CD4-positive, alpha-beta T cell treated with Interferon gamma for 1 hour (primary cell): ENCODE data around the gene TMEM117.
"Not testable (repeated sequence)": the region's sequence is repeated elsewhere in the genome, so short reads cannot be mapped to it uniquely, and the experiment has no call there.

ENCODE experiments used
- DNase-seq: peaks from one replicate; pipeline ENCODE4 v3.0.0-alpha.2; 2020

TMEM117 gene

DNA sequence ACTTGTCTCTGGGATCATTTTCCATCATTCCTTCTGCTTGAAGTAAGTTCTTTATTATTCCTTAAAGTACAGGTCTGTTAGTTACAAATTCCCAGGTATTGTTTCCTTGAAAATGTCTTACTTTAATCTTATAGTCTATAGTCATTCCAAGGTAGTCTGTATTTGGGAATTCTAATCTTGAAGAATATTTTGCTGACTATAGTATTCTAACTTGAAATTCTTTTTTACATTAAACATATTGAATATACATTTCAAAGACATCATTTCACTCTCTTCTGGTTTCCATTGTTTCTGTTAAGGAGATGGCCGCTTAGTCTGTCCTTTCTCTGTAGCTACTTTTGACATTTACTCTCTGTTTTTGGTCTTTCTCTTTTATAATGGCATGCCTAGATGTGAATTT, 399.8 kb downstream of the TMEM117 start:
- no peak for DNase-seq

DNA sequence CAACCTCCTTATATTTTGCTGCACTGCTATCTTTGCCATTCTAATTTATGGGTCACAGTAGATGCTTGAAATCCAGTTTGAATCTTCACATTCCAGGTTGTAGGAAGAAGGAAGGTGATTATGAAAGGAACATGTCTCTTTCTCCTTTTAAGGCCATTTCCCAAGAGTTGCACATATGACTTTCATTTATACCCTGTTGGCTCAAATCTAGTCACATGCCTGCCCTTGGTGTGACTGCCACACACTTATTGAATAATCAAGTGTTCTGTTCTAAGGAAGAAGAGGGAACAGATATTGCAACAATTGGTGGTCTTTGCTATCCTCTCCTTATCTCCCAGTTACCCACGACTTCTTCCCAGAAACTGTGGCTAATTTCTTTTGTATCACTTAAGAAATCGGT, 404.3 kb downstream of the TMEM117 start:
- no peak for DNase-seq

DNA sequence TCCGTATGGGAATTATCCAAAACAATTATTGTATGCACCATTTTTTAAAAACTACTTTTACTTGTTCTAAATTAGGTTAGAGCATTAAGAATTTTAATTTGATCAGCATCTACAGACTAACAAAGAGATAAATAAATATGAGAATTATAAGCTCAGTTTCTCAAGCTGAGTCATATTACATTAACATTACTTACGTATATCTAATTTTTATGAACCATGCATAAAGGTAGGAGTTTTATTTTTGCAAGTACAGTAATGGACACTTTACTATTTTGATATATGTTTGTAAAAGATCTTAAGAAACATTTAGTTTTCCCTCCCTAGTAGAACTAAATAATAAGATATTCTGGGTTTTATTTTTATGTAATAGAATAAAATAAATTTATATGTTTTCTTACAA, 410.1 kb downstream of the TMEM117 start:
- no peak for DNase-seq

DNA sequence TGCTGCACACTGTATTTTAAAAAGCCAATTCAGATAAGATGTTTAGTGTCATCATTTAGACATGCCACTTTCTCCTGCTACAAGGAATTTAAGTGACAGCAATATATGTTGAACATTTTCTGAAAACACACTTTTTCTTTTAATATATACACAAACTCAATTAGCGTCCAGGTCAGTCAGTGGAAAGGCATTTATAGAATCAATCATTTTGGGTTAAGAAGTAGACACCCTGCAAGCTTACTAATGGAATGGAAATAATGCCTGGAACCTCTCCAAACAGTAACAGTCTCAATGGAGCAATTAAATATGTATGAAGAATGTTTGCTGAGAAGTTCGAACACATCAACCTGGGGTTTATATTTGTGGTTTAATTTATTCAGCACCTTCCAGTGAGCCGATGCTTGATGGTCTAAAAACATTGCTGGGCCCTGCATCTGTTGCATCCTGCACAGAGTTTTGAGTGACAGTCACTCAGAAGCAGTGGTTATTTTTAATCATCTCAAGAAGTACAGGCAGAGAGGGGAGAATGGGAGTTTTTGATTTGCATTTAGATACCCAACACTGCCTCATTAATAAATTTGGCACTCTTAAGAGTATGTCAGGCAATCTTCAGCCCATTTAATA, 410.7 kb downstream of the TMEM117 start:
- DNase-seq, result no peak

DNA sequence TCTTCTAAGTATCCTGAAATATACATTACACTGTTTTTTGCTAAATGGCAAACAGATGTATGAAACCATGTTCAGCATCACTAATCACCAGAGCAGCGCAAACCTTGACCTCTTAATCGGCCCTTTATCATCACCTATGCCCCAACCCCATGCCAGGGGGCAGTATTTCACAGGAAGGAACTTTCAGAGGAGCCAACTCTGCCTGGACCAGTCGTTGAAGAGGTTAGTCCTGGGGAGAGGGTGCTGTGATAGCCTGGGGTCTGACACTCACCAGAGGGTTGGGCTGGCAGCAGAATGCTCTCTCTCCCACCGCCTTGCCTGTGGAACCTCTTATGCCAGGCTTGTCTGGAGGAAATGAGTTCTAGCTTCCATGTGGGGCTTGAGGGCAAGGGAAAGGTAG, 411.7 kb downstream of the TMEM117 start:
- no peak for DNase-seq

DNA sequence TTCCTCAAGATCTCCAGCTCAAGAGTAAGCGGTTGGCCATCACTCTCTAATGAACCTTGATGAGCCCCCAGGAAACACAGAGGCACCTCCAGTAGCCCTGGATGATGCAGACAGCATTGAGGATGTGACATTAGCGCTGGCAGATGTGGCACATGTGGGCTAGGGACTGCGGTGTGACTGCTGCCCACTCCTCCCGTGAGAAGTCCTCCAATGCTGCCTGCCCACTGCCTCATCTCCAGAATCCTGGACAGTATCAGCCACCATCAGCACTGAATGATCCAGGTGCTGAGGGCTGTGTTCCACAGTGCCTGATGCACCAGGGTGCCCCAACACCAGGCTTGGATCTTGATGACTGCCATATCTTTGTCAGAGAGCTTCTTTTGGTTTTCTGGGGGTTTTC, 412.6 kb downstream of the TMEM117 start:
- DNase-seq, result no peak

DNA sequence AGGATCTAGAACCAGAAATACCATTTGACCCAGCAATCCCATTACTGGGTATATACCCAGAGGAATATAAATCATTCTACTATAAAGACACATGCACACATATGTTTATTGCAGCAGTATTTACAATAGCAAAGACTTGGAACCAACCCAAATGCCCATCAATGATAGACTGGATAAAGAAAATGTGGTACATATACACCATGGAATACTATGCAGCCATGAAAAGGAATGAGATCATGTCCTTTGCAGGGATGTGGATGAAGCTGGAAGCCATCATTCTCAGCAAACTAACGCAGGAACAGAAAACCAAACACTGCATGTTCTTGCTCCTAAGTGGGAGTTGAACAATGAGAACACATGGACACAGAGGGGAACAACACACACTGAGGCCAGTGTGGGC, 414.6 kb downstream of the TMEM117 start:
- not testable (repeated sequence) for DNase-seq

DNA sequence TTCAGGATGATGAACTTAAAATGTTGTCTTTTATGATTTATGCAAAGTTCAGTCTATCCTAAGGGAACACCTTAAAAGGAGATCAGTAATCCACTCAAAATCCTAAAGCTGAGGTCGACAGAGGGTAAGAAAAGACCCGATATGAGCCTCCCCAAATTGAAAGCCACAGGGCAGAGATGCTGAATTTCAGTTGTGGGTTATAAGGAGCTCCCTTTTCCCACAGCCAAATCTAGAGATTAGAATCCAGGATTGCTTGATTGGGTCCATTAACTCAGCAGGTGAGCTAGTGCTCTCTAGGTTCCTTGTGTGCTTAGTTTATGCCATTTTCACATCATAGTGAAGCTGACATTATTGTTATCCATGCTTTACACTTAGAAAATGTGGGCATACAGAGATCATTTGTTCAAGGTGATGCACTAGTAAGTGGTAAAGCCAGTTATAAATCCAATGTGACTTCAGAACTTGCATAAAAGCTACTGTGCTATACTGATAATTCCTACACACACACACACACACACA, 417.5 kb downstream of the TMEM117 start:
- no peak for DNase-seq

DNA sequence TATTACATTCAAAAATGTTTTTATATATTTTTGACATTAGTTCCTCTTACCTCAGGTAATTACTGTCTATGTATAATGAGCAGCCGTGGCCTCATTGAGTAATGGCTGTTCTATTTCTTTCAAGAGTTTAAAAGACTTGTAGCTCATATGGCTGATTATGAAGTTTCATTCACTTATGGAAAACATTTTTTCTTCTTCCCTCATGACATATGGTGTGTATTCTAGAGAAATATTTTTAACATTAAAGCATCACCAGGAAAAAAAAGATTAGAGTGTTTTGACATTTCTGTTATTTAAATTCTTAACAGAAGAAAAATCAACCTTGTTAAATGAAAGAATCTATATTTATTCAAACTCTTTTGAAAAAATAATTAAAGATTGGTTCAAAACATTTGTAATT, 422.4 kb downstream of the TMEM117 start:
- no peak for DNase-seq

DNA sequence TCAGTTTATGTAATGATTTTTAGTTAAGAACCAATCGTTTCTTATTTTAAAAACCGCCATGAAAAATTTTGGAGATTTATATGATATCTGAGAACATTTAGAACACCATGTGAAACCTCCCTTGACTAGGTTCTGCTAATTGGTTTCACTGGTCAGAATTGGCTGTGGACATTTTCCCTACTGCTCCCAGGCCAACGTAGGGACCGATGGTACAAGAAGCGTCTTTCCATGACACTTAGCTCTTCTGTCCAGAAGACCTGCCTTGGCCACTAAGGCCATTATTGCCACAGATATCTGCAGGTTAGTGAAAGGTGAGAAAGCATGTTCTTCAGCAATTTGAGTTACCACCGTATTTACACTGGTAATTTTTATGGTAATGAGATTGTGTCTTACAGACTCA, 424.0 kb downstream of the TMEM117 start:
- no peak for DNase-seq

DNA sequence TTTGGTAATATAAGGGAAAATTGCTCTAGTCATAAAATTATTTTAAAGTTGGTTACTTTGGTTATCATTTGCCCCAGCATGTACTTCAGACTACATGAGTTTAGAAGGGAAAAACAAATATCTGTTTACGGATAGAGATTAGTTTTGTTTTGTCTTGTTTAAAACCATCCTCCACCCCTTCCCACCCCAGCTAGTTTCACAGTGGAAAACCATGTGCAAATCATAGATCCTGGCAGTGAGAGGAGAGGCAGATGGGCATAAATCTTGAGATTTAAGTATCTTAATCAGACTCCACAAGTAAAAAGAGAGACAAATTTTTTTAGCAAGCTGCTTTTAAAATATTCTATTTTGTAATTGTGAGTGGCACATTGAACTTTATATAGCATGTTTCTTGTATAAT, 424.7 kb downstream of the TMEM117 start:
- DNase-seq, result no peak

DNA sequence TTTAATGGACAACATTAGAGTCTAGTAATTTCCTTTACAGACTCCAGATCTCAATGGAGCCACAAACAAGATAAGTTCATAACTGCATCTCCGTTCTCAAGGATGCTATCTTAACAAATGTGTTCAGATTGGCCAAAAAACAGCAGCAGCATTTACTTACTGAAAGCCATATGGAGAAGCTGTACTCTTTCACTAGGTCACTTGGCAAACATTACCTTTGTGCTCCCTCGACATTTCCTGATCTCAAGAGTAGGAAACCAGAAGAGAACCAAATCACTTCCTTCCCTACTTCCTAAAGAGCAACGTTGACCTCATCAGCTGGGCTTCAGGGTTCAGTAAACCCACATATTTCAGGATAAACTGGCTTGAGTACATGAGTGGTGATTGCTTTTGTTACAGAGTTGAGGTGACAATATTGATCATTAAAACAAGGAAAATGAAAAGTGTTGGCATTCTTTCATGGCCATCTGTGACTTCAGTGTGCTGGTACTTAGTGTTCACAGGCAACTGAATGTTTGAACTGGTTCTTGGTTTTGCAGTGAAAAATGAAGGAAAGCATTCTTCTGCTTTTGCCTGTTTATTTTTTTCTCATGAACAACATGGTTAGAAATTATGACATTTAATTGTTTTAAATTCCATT, 449.6 kb downstream of the TMEM117 start:
- no peak for DNase-seq

DNA sequence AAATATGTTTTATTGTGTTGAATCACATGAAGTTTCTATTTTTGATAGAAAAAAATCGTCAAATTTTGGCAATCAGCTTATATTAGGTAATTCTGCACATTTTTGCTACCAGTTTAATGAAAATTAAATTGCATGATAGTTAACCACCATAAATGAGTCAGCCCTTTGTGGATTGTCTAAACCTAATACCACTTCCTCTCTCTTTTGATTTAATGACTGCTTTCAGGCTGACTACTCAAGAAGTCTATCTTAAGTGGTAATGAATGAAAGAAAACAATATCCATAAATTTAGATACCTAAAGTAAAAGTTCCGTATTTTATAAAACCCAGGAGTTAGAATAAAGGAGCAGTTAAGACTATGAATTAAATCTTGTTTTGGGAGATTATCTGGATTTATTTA, 450.5 kb downstream of the TMEM117 start:
- DNase-seq, result no peak

DNA sequence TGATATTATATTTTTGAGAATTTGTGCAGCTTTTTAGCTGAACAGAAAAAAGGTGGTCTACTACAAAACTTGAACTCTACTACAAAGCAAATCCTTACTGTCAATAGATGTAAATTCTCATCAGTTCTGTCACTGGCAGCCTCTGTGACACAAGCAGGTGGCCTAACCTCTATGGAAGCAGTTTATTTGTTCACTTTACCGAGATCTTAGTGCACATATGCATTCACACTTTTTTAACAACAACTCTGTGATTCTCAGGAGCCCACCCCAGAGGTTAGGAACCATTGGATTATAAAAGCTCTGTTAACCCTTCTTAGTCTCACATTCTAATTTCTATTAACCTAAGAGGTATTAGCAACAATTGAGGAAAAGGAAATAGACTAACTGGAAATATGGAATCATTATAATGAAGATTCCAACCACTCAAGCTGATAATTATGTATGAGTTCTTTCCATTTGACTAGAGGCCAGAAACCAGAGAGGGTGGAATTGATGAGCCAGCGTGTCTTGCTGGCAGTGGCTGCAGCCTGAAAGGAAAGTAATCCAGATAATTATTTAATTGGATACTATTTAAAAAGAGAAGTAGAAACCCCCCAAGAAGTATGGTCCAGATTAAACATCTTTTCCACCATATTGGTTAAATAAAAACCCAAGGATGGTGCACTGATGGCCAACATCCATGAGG, 451.1 kb downstream of the TMEM117 start:
- no peak for DNase-seq

DNA sequence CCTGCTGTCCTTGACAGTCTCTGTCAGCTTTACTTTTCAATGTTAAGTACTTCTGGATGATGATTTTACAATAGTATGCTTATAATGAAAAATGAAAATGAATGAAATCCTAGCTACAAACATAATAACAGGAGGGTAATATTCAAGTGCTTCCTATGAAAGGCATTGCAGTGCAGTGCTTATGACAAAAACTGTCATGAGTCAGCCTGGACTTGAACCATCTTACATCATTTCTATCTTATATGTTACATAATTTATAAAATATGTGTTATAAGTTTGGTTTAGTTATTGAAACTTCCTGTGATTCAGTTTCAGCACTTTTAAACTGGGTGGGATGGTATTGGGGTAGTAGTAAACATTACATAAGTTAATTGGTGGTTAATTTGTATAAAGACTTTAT, 451.7 kb downstream of the TMEM117 start:
- no peak for DNase-seq

DNA sequence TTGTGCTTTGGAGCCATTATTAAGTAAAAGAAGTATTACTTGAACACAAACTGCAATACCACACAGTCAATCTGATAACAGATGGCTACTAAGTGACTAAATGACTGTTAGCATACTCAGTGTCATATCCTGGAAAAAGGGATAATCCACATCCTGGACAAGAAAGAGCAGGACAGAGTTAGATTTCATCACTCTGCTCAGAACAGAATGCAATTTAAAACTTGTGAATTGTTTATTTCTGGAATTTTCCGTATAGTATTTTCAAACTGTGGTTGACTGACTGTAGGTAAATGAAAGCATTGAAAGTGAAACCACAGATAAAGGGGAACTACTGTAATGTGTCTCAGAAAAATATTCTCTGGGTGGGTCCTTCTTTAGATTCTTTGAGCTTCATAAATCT, 458.8 kb downstream of the TMEM117 start:
- DNase-seq, result no peak

DNA sequence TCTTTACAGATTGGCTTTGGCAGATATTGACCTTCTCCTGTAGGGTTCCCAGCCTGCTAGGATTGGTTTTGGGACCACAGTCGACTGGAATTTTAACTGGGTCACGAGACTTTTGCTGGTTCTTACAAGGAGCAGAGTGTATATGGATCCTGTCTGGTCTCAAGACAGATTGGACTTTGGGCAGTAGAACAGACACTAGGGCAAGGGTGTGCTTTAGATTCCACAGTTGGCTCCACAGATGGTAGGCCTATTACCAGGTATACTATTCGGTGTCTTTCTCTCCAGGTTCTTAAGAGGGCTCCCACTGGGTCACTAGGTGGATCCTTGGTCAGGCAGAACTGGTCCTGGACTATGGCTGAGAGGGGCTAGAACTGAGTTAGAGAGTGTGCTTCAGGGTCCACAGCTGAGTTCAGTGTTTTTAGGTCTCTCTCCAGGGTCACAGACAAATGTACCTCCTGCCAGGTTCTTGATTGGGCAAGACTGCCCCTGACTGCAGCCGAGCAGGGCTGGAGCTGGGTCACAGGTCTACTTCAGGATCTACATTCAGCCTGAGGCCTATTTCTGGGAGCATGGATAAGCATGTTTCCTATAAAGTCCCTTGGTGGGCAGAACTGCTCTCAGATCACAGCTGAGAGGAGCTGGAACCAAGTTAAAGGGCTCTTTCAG, 460.2 kb downstream of the TMEM117 start:
- DNase-seq, result no peak

DNA sequence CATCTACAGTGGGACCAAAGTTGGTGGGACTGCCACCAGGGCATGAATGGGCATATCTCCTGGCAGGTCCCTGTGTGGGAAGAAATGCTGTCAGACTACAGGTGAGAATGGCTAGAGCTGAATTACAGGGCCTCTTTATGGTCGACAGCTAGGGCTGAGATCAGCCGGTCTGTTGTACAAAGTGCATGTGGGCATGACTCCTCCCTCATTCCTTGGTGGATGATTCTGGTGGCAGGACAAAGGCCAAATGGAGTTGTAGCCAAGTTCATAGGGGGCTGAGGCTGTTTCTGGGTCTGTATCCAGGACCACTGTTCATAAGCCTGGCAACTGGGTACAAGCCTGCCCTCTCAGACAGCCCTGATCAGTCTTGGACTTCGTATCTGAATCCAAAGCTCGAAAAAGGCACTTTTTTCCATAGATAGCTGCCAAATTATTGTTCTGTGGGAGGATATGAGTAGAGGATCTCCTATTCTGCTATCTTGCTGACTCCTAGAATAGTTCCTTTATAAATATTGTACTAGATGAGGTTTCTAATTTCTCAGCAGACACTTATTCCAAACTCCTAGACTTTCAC, 460.8 kb downstream of the TMEM117 start:
- no peak for DNase-seq

DNA sequence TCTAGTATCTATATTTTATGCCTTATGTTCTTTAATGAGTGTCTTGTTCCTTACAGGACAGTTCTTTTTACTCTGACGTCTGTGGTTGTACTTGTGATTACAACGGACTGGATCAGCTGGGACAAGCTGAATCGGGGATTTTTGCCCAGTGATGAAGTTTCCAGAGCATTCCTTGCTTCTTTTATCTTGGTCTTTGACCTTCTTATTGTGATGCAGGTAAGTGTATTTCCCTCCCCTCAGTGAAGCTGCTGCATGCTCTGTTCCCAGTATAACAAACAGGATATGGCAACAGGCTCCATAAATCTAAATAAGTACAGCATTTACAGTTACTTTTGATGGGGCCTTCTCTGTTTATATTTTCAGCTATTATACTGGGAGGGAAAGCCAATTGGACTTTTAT, 463.6 kb downstream of the TMEM117 start:
- DNase-seq, result no peak

DNA sequence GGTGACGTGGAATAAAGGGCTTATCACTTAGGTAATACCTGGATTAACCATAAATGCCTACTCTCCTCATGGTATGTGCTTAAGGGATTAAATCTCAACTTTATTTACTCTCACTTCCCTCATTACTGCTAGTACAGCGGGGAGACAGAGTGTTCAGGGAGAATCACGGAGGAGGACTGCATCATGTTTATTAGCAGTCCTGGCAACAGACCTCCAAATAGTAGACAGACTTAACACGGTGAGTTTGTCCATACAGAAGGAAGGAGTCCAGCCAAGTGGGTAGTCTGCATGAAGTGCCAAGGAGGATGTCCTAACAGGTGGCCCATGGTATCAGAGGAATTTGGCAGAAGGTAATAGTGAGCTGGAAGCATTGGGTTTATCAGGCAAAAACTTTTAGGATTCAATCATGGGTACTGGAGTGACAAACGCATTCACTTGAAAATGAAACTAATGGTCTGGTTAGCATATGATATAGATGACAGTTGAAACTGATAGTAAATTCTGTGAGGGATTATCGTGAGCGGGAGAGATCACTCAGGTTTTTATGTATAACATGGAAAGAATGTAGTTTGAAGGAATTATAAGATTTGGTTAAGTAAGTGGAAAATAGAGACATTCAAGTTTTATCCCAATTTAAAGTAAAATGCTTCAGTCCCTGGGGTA, 471.8 kb downstream of the TMEM117 start:
- no peak for DNase-seq

DNA sequence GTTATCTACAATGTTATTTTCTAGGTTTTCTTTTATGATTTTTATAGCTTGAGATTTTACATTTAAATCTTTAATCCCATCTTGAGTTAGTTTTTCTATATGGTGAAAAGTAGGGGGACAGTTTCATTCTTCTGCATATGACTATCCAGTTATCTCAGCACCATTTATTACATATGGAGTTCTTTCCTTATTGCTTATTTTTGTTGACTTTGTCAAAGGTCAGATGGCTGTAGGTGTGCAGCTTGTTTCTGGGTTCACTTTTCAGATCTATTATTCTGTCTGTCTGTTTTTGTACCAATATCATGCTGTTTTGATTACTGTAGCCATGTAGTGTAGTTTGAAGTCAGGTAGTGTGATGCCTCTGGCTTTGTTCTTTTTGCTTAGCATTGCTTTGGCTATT, 477.3 kb downstream of the TMEM117 start:
- DNase-seq, result no peak

DNA sequence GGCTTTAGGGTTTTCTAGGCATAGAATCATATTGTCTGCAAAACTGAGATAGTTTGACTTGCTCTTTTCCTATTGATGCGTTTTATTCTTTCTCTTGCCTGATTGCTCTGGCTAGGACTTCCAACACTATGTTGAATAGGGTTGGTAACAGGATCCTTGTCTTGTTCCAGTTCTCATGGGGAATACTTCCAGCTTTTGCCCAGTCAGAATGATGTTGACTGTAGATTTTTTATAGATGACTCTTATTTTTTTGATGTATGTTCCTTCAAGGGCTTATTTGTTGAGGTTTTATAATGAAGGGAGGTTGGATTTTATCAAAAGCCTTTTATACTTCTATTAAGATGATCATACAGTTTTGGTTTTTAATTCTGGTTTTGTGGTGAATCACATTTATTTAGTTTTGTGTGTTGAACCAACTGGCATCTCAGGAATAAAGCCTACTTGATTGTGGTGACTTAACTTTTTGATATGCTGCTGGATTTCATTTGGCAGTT, 478.2 kb downstream of the TMEM117 start:
- no peak for DNase-seq

DNA sequence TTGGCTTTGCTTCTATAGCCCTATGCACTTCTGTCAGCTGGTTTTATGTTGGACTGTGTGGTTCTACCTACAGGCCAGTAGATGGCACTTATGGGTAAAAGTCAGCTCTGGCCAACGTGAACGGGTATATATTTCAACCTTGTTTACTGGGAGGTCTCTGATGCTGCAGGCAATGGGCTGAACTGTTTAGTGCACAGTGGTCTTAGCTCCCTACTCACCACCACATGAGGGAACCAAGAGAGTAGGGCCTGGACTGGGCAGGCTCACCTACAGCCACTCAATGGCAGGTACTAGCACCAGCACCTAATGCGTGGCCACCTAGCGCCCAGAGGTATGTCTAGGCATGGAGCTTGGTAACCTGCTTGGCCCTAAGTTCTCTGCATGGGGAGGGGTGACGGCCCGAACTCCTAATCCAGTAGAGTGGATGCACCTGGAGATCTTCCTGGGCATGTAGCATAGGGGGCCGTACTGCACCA, 481.8 kb downstream of the TMEM117 start:
- DNase-seq, result no peak
